Measurements from ENCODE around the gene RSPH6A. TPM values are rescaled to one million over a fixed set of nuclear protein-coding genes. Genes with fewer than 3 reads are reported as not detected.

RSPH6A gene
- total and polyA plus RNA-seq, 2 of the 13 experiments (the other 11 are each of a cell fraction or from before 2014, with no cell fraction given): 0.07 TPM; not detected in 1

DNA sequence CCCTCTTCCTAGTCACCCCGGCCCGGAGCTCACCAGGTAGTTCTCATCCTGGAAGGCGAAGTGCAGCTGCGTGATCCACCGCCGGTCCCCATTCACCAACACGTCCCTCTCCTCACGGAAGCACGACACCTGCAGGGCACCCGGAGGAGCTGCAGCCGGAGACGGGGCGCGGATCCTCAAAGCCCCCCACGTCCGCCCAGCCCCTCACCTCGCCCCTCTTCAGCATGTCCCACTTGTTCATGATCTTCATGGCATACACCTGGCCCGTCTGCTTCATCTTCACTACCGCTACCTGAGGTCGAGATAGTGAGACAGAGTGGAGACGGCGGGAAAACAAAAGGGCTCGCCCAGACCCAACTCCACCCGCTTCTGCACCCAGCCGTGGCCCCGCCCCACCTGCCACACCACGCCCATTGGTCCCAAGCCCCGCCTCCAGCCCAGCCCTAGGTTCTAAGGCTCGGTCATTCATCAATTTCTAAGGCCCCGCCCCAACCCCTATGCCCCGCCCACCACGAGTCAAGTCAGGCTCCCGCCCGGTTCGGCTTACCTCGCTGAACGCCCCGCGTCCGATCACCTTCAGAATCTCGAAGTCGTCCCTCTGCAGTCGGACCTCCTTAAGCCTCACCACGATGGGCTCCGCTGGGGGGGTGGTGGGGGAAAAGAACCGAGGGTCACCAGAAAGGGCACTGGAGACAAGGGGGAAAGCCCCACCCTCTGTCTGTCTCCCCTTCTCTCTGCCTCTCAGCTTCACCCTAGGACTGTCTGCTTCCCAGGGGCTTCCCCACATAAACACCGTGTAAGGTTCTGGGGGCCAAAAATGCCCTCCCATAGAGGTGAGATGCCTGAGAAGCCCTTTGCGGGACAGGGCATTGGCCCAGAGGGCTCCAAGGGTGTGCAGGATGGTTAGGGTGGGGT lies 35.6 kb downstream of the RSPH6A start (continued):
- TF ChIP-seq, protein P1, sequence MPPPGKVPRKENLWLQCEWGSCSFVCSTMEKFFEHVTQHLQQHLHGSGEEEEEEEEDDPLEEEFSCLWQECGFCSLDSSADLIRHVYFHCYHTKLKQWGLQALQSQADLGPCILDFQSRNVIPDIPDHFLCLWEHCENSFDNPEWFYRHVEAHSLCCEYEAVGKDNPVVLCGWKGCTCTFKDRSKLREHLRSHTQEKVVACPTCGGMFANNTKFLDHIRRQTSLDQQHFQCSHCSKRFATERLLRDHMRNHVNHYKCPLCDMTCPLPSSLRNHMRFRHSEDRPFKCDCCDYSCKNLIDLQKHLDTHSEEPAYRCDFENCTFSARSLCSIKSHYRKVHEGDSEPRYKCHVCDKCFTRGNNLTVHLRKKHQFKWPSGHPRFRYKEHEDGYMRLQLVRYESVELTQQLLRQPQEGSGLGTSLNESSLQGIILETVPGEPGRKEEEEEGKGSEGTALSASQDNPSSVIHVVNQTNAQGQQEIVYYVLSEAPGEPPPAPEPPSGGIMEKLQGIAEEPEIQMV (CRISPR knock-in tag; IDR thresholded peaks at IDR 0.05; ENCODE audit: low read depth): no peak
- TF ChIP-seq ZBTB38 (CRISPR knock-in tag; IDR thresholded peaks at IDR 0.05) (0 out of 2 replicates have a peak, but pooled peaks have one; percentile 18), CBX1 (IDR thresholded peaks at IDR 0.05; ENCODE audit: low read depth) (peak; percentile 47), KLF9 (CRISPR knock-in tag; IDR thresholded peaks at IDR 0.05; ENCODE audit: low read depth) (no peak), ZNF326 (CRISPR knock-in tag; IDR thresholded peaks at IDR 0.05; ENCODE audit: borderline replicate concordance) (no peak)

GRCh38 chr19:45778010-45778661 lies 37.0 kb downstream of the RSPH6A start:
- CTCF ChIA-PET (ENCODE audit: low intra/inter-chr PET ratio, low total read pairs): interaction anchor here (0.6 kb wide), 1 partner anchor 9 kb away, joined by 3 read pairs; the partner anchor contains the start of gene SIX5
- TF ChIP-seq ZEB1 (IDR thresholded peaks at IDR 0.05; ENCODE audit: insufficient replicate concordance, low read depth) (no peak), HNRNPK (IDR thresholded peaks at IDR 0.05; ENCODE audit: low read depth, low read length, poor library complexity, severe bottlenecking) (no peak), ARID5B (CRISPR knock-in tag; IDR thresholded peaks at IDR 0.05) (no peak), ZNF382 (CRISPR knock-in tag; IDR thresholded peaks at IDR 0.05; ENCODE audit: borderline replicate concordance) (no peak)
- TF ChIP-seq, protein P2, sequence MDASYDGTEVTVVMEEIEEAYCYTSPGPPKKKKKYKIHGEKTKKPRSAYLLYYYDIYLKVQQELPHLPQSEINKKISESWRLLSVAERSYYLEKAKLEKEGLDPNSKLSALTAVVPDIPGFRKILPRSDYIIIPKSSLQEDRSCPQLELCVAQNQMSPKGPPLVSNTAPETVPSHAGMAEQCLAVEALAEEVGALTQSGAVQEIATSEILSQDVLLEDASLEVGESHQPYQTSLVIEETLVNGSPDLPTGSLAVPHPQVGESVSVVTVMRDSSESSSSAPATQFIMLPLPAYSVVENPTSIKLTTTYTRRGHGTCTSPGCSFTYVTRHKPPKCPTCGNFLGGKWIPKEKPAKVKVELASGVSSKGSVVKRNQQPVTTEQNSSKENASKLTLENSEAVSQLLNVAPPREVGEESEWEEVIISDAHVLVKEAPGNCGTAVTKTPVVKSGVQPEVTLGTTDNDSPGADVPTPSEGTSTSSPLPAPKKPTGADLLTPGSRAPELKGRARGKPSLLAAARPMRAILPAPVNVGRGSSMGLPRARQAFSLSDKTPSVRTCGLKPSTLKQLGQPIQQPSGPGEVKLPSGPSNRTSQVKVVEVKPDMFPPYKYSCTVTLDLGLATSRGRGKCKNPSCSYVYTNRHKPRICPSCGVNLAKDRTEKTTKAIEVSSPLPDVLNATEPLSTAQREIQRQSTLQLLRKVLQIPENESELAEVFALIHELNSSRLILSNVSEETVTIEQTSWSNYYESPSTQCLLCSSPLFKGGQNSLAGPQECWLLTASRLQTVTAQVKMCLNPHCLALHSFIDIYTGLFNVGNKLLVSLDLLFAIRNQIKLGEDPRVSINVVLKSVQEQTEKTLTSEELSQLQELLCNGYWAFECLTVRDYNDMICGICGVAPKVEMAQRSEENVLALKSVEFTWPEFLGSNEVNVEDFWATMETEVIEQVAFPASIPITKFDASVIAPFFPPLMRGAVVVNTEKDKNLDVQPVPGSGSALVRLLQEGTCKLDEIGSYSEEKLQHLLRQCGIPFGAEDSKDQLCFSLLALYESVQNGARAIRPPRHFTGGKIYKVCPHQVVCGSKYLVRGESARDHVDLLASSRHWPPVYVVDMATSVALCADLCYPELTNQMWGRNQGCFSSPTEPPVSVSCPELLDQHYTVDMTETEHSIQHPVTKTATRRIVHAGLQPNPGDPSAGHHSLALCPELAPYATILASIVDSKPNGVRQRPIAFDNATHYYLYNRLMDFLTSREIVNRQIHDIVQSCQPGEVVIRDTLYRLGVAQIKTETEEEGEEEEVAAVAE (CRISPR knock-in tag; IDR thresholded peaks at IDR 0.05; ENCODE audit: borderline replicate concordance): no peak

More at GRCh38 chr19:45778010-45778661, 37.0 kb downstream of the RSPH6A start:
- H2AFZ ChIP-seq (ENCODE audit: low read length): no peak overlapping the region
- H4K20me1 ChIP-seq (ENCODE audit: insufficient read depth, low read length): peaks cover 4% of the 10 kb centered on the region; the same call in 1 of the 2 replicates
- ATAC-seq (no peak), DNase-seq (ENCODE audit: low spot score) (no peak), FAIRE-seq (no peak)
- peaks cover 2 to 4% of the 10 kb centered on the region in 2 experiments; a peak in 2 of 5 replicates for H3K36me3 ChIP-seq (replicated peaks in 1 of 2; ENCODE audit: control insufficient read depth in 1 of 2, insufficient read depth in 2 of 2, low read length in 2 of 2)
- H3K79me2 ChIP-seq (ENCODE audit: insufficient read depth, low read length): no peaks in the 10 kb centered on the region
- in situ Hi-C loops (cut with HindIII; ENCODE audit: extremely low pct_ligation_motif_present, low pct_unique_long_range_greater_than_20kb) (no loop called here), intact Hi-C loops (cut with micrococcal nuclease; ENCODE audit: unreplicated experiment) (no loop called here)
- H3K4me2 ChIP-seq (ENCODE audit: low read depth, low read length): no peak overlapping the region
- no peaks in the 10 kb centered on the region for H3K27me3 ChIP-seq (ENCODE audit: control insufficient read depth in 1 of 2, insufficient read depth in 2 of 2, low read length in 2 of 2)
- no peaks in the 10 kb centered on the region for H3K9me3 ChIP-seq (ENCODE audit: low read length)
- no peak overlapping the region for H3K27ac ChIP-seq (ENCODE audit: extremely low read length, insufficient read depth, low read length)
- BruUV-seq (replicated peaks): no TSS peak
- H3K4me1 ChIP-seq (ENCODE audit: insufficient read depth, low read length): peaks cover 47% of the 10 kb centered on the region
- H3K4me3 ChIP-seq (replicated peaks in 1 of 3; ENCODE audit: insufficient read depth in 1 of 3, low read depth in 2 of 3, low read length in 3 of 3): no peak overlapping the region
- WGBS (ENCODE audit: low lambda C conversion rate): 99% methylated on average over 22 of the region's 28 CpGs
- POLR2A ChIA-PET: no interaction called here
- H3K9ac ChIP-seq (ENCODE audit: insufficient read depth, low read depth, low read length): no peak overlapping the region

All from HepG2 (cell line).